Measurements from ENCODE around the gene GRPR. TPM values are rescaled to one million over a fixed set of nuclear protein-coding genes. Genes with fewer than 3 reads are reported as not detected.

GRPR gene
- total and polyA plus RNA-seq, 2 experiments from 2014 or later: 0.21 to 0.69 TPM

GRCh38 chrX:16101581-16101980 is 21.8 kb upstream of the GRPR start:
- TF ChIP-seq CTCF (IDR thresholded peaks at IDR 0.05; ENCODE audit: low read depth, low read length): no peak
- no peak for DNase-seq (ENCODE audit: low read depth in 1 of 2, low spot score in 1 of 2)
- H3K36me3 ChIP-seq: no peaks in the 10 kb centered on the region
- no peaks in the 10 kb centered on the region for H3K9me3 ChIP-seq (ENCODE audit: low read depth)
- no peak overlapping the region for H3K27ac ChIP-seq
- H3K4me3 ChIP-seq: no peak overlapping the region
- peaks cover 15% of the 10 kb centered on the region for H3K4me1 ChIP-seq (ENCODE audit: low read depth)
- H3K27me3 ChIP-seq: no peaks in the 10 kb centered on the region

- H3K27me3 ChIP-seq: no peaks in the 10 kb centered on the region
- no peak for DNase-seq (ENCODE audit: low read depth in 1 of 2, low spot score in 1 of 2)
- H3K27ac ChIP-seq: no peak overlapping the region
- H3K4me3 ChIP-seq: no peak overlapping the region
- no peak for TF ChIP-seq CTCF (IDR thresholded peaks at IDR 0.05; ENCODE audit: low read depth, low read length)
- peaks cover 15% of the 10 kb centered on the region for H3K4me1 ChIP-seq (ENCODE audit: low read depth)
- no peaks in the 10 kb centered on the region for H3K9me3 ChIP-seq (ENCODE audit: low read depth)
- no peaks in the 10 kb centered on the region for H3K36me3 ChIP-seq
These were observed 19.7 kb upstream of the GRPR start for GRCh38 chrX:16103625-16104024.

- no peaks in the 10 kb centered on the region for H3K4me1 ChIP-seq (ENCODE audit: low read depth)
- no peaks in the 10 kb centered on the region for H3K27me3 ChIP-seq
- DNase-seq (ENCODE audit: low read depth in 1 of 2, low spot score in 1 of 2): no peak
- H3K9me3 ChIP-seq (ENCODE audit: low read depth): no peaks in the 10 kb centered on the region
- H3K27ac ChIP-seq: no peak overlapping the region
- TF ChIP-seq CTCF (IDR thresholded peaks at IDR 0.05; ENCODE audit: low read depth, low read length): no peak
- no peak overlapping the region for H3K4me3 ChIP-seq
- no peaks in the 10 kb centered on the region for H3K36me3 ChIP-seq
These were observed 10.9 kb upstream of the GRPR start for GRCh38 chrX:16112428-16112827.

- Histone ChIP-seq H3K36me3 (no peaks in the 10 kb centered on the region), H3K27me3 (no peaks in the 10 kb centered on the region), H3K27ac (no peak overlapping the region), H3K4me1 (ENCODE audit: low read depth) (no peaks in the 10 kb centered on the region), H3K9me3 (ENCODE audit: low read depth) (no peaks in the 10 kb centered on the region), H3K4me3 (no peak overlapping the region)
- DNase-seq (ENCODE audit: low read depth in 1 of 2, low spot score in 1 of 2): peak in 1 of 2 donors; percentile 6
- no peak for TF ChIP-seq CTCF (IDR thresholded peaks at IDR 0.05; ENCODE audit: low read depth, low read length)
These were observed 9.3 kb upstream of the GRPR start for GRCh38 chrX:16113978-16114565.

GRCh38 chrX:16114611-16115010 is 8.8 kb upstream of the GRPR start:
- H3K36me3 ChIP-seq: no peaks in the 10 kb centered on the region
- no peaks in the 10 kb centered on the region for H3K9me3 ChIP-seq (ENCODE audit: low read depth)
- peak in 1 of 2 donors; percentile 63 for DNase-seq (ENCODE audit: low read depth in 1 of 2, low spot score in 1 of 2)
- H3K27ac ChIP-seq: no peak overlapping the region
- no peaks in the 10 kb centered on the region for H3K27me3 ChIP-seq
- H3K4me3 ChIP-seq: no peak overlapping the region
- no peaks in the 10 kb centered on the region for H3K4me1 ChIP-seq (ENCODE audit: low read depth)
- no peak for TF ChIP-seq CTCF (IDR thresholded peaks at IDR 0.05; ENCODE audit: low read depth, low read length)
